DMS114 treated with DMSO at 0.1 percent for 48 hours (cell line): Measurements from ENCODE around the gene ANKRD12.
"Not testable (repeated sequence)": the region's sequence is repeated elsewhere in the genome, so short reads cannot be mapped to it uniquely, and the experiment has no call there.

ENCODE experiments used
- DNase-seq: peaks from one replicate; lab custom pipeline; 2025; ENCODE audit not compliant: unreplicated experiment; lab: John Stamatoyannopoulos, UW

The ANKRD12 gene

DNA sequence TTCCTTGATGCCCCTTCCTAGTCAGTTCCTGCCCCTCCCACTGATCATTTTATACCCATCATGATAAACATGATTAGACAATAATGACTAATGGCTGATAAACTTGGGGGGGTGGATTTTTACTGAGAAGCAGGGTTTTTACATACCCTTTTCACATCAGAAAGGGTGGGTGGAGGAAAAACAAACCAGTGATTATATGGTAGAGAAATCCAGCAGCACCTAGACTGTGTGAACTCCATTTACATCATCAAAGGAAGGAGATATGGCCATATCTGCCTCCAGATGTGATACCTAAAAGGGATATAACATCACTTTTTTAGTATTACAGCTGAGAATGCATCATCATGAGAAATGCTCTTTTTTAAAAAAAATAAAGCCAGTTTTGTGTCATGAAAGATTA, 89.9 kb downstream of the ANKRD12 start:
- no peak for DNase-seq

- DNase-seq = no peak
Observed at GRCh38 chr18:9231852-9232486, 95.4 kb downstream of the ANKRD12 start.

DNA sequence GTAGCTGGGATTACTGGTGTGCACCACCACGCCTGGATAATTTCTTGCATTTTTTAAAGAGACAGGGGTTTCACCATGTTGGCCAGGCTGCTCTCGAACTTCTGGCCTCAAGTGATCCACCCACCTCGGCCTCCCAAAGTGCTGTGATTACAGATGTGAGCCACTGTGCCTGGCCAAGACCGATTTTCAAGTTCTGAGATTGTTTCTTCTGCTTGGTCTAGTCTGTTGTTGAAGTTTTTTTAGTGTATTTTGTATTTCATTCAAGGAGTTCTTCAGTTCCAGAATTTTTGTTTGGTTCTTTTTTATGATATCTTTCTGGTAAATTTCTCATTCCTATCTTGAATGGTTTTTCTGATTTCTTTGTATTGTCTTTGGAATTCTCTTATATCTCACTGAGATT, 96.4 kb downstream of the ANKRD12 start:
- no peak for DNase-seq

DNA sequence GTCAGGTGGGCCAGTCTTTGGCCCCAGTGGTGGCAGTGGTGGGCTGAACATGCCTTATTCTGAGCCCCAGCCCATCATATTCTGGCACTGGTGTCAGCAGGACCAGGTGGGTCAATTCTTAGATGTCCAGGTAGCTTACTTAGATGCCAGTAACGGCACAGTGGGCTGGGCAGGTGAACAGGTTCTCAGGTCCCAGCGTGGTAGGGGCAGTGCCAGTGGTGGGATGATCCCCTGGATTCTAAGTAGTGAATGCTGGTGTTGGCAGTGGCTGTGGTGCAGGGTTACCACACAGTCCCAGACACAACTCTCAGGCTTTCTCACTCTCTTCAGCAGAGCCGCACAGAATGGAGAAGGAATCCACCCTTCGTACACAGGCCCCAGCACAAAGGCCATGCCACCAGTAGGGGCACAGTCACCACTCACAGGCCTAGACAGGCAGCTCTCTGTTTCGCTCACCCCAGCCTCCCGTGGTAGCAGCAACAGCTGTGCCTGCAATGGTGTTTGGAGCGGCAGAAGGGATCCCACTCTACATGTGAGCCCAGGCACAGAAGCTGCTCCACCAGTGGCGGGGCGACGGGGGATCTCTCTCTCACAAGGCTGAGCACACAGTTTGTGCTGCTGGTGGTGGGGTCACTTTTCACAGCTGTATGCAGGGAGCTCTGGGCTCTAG, 97.3 kb downstream of the ANKRD12 start:
- DNase-seq = no peak

DNA sequence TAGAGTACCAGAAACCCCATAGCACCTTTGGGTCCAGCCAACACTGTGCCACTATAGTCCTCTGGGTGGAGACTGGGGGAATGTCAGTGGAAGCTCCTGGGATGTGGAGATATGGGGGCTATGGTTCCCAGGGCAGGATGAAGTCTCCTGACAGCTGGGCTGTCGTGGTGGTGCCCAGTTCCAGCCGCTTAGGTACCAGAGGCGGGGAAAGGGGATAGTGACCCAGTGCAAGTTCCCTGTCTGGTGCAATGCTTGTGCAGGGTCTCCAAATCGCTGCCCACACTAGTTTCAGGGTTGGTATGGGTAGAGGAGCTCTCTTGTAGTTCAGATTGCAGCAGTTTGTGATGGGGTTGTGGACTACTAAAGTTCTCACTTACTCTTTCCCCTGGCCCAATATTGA, 97.9 kb downstream of the ANKRD12 start:
- DNase-seq = no peak

GRCh38 chr18:9237981-9238380, 101.4 kb downstream of the ANKRD12 start:
- DNase-seq = no peak

DNA sequence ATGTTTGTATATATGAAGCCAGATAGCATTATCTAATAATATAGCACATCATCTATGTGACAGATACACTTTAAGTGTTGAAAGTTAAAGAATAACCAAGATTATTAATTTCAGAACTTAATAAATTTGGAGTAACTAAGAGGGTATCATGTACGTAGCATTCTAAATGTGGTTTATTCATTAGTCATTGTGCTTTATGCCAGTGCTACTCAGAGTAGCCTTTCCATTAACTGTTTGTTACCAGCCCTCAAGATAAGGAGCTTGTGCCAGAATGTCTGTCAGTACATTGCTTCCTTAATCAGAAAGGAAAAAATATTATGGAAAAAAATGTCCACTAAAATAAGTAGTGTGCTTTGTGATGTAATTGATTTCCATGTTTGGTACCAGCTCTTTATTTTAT, 103.1 kb downstream of the ANKRD12 start:
- DNase-seq = no peak

DNA sequence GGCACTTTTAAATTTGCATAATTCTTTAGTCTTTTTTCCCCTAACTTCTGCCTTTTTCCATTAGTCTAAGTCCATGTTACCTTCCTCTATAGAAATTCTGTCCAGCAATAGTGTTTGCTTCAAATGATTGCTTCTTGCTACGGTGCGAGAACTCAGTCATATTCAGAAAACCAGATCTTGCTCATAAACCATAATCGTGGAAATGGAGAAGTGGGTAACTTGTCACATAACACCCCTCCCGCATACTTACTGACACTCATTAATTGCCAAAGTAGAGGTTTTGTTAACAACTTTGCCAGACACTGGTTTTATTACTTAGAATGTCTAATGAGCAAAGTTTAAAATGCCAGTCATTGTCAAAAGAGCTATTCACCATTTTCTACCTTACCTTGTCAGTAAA, 103.7 kb downstream of the ANKRD12 start:
- DNase-seq = no peak

- DNase-seq = no peak
Observed at GRCh38 chr18:9243029-9243428, 106.4 kb downstream of the ANKRD12 start.

GRCh38 chr18:9244376-9244775, 107.8 kb downstream of the ANKRD12 start:
- no peak for DNase-seq

GRCh38 chr18:9248661-9249060, 112.1 kb downstream of the ANKRD12 start:
- DNase-seq = no peak

DNA sequence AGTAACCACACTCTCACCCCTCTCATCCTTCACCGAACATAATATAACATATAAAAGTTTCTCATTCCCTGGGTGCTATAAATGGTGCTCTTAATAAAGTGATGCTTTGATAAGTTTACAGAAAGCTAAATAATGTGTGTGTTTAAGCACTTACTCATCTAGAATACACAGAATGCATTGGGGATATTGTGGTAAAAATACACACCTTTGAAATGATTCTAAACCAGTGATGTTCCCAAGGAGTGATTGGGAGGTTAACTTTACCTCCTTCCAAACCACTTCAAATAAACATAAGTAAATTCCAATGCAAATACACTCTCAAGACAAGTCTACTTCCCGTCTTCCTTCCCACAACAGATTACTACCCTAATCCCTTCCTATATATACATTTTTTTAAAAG, 112.7 kb downstream of the ANKRD12 start:
- DNase-seq = no peak

DNA sequence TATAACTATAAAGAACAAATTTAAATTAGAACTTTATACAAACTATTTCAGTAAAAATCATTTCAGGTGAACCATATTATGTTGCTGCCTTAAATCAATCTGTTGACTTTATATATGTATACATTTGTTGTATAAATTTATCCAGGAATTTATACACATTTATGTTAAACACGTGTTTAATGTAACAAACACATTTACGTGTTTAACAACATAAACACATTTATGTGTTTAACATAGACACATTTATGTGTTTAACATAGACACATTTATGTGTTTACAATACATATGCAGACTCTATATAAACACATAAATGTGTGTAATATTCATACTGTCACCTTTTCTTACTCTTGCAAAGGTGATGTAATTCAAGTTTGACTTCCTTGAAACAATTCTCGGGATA, 122.6 kb downstream of the ANKRD12 start:
- no peak for DNase-seq

- no peak for DNase-seq
Observed at GRCh38 chr18:9260388-9261380, 124.1 kb downstream of the ANKRD12 start.

GRCh38 chr18:9263264-9263663, 126.7 kb downstream of the ANKRD12 start:
- DNase-seq = no peak

GRCh38 chr18:9264797-9265196, 128.2 kb downstream of the ANKRD12 start:
- not testable (repeated sequence) for DNase-seq

- no peak for DNase-seq
Observed at GRCh38 chr18:9273221-9273620, 136.6 kb downstream of the ANKRD12 start.

- DNase-seq = no peak
Observed at GRCh38 chr18:9275890-9276289, 139.3 kb downstream of the ANKRD12 start.

DNA sequence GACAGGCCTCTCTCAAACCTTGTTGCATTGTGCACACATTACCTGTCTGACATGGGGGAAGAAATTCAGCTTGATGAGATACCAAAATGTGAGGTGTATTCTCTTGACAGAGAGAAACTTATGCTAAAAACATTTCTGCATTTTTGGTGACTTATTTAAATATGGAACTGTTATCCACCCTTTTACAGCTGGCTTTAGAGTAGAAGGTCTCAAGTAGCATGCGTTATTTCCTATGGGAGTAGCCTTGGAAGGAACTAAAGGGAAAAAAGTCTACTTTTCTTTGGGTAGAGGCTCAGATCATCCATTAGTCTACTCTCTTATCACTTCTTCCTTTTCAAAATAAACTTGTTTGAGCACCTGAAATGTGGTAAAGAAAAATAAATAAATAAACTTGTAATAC, 141.4 kb downstream of the ANKRD12 start:
- DNase-seq = no peak

GRCh38 chr18:9280849-9281248, 144.3 kb downstream of the ANKRD12 start:
- no peak for DNase-seq

DNA sequence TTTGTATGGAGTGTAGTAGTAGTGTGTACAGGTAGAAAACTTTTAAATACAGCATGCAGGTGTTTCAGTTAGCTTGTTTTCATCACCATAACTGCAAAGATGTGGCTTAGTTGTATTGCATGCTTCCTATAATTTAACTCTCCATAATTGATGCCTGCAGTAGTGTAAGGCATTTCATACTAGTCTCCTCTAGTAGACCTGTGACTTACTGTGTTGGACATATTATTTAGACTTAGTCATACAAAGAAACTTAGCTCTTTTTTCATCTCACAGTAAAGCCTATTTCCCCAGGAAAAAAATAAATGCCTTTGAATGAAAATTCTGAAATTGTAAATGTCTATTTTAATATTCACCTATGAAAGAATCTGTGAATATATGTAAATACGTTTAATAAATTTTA, 145.2 kb downstream of the ANKRD12 start:
- no peak for DNase-seq

DNA sequence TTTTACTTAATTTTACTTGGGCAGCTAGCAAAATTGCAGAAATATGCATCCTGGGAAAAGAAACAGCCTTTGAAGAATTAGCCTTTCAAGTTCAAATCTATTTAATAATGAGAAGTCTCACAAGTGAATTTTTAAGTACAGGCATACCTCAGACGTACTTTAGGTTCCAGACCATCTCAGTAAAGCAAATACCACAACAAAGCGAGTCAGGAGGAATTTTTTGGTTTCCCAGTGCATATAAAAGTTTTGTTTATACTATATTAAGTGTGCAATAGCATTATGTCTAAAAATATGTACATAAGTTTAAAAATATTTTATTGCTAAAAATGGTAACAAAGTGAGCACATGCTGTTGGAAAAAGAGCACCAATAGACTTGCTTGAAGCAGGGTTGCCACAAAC, 147.2 kb downstream of the ANKRD12 start:
- DNase-seq = no peak
